Body of pancreas (tissue), 4 donors: Measurements from ENCODE around the gene MIGA2. TPM values are rescaled to one million over a fixed set of nuclear protein-coding genes. Genes with fewer than 3 reads are reported as not detected.
"Not testable (repeated sequence)": the region's sequence is repeated elsewhere in the genome, so short reads cannot be mapped to it uniquely, and the experiment has no call there.

Source experiments
- ATAC-seq: fragments of 150-250 bp; one replicate; pipeline ENCODE4 v1.9.1; 2016
- DNase-seq, 4 donors: peaks; one replicate each; pipeline ENCODE4 v3.0.0-alpha.2; 2019
- H3K27ac ChIP-seq, 4 donors: fragments of 200-600 bp; sonication (generic); 1 replicate in 3 of 4; 2 replicates in 1 of 4; pipeline versions ENCODE4 v1.5.1 to v1.6.1; 2016 to 2019; ENCODE audit warnings: mild to moderate bottlenecking in 1 of 4, mixed read lengths in 1 of 4, moderate library complexity in 1 of 4
- H3K27me3 ChIP-seq, 2 donors: fragments of 200-600 bp; sonication (generic); one replicate each; pipeline ENCODE4 v1.6.0; 2016; ENCODE audit warnings: mild to moderate bottlenecking in 1 of 2
- H3K36me3 ChIP-seq, 2 donors: fragments of 200-600 bp; sonication (generic); replicated peaks in 1 of 2; 2 replicates each; pipeline ENCODE4 v1.5.1; 2016; ENCODE audit warnings: low read depth in 2 of 2; ENCODE audit not compliant: insufficient read depth in 1 of 2
- H3K4me1 ChIP-seq: fragments of 200-600 bp; sonication (generic); one replicate; pipeline ENCODE4 v1.6.0; 2016
- H3K4me3 ChIP-seq, 2 donors: fragments of 200-600 bp; sonication (generic); 1 replicate in 1 of 2; 2 replicates in 1 of 2; pipeline ENCODE4 v1.5.1; 2016 to 2019
- H3K9me3 ChIP-seq, 3 donors: fragments of 200-600 bp; sonication (generic); 1 replicate in 2 of 3; 2 replicates in 1 of 3; pipeline ENCODE4 v1.5.1; 2016
- CTCF ChIP-seq, 7 experiments: fragments of 450-650 bp in 4 of 7; fragments of 200-600 bp in 3 of 7; sonication (generic) in 3 of 7; IDR thresholded peaks; one replicate each; pipeline ENCODE4 v1.5.1; 2016 to 2019; ENCODE audit warnings: antibody characterized with exemption in 7 of 7
- POLR2A ChIP-seq, 3 donors: fragments of 450-650 bp; IDR thresholded peaks; one replicate each; pipeline ENCODE4 v1.6.1; 2016; ENCODE audit warnings: antibody characterized with exemption in 3 of 3, mild to moderate bottlenecking in 2 of 3
- WGBS, 2 donors: methylation state at CpG; one replicate each; pipeline ENCODE4 v1.1.5; 2017; 5-methylcytosine and 5-hydroxymethylcytosine counted together
- intact Hi-C: fragments of 100-400 bp; cut with DNase I; formaldehyde crosslinking; loops from one replicate; pipeline ENCODE4 v1.15.1; 2023
- total RNA-seq, 2 donors: library from RNA; depleted of rRNA; stranded (reverse); fragments of >200 nt; gene quantifications; one replicate each; pipeline ENCODE4 v1.1.0, GENCODE V29; 2016

MIGA2 gene
- total RNA-seq, 2 donors from 2014 or later: 11.9 to 36.6 TPM

DNA sequence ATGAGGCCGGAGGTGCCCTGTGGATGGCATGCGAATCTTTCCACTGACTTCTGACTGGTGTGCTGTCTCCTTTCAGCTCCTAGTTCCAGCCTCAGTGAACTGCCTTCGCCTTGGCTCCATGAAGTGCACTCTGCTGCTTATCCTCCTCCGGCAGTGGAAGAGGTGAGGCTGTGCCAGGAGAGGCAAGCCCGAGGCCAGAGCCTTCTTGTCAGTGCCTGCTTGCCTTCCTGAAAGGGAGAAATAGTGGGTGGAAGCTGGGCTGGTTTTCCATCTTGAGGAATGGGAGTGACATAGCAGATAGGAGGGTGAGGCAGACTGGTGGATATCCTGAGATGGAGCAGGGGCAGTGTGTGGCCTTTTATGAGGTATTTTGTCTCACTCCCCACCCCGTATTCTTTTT, 38.0 kb upstream of the MIGA2 start:
- no peaks in the 10 kb centered on the region for H3K27me3 ChIP-seq
- no peak for TF ChIP-seq CTCF (IDR thresholded peaks at IDR 0.05)
- no peak for TF ChIP-seq POLR2A (IDR thresholded peaks at IDR 0.05)
- no peaks in the 10 kb centered on the region for H3K9me3 ChIP-seq
- H3K4me3 ChIP-seq: no peak overlapping the region
- H3K27ac ChIP-seq: no peak overlapping the region
- peaks cover 0 to 52% of the 10 kb centered on the region in 2 donors for H3K36me3 ChIP-seq
- no peaks in the 10 kb centered on the region for H3K4me1 ChIP-seq
- intact Hi-C loops: no loop called here
- 86 to 92% methylated on average over 3 to 6 of the region's 6 CpGs for WGBS, 2 donors
- DNase-seq: no peak
- no peak for ATAC-seq

DNA sequence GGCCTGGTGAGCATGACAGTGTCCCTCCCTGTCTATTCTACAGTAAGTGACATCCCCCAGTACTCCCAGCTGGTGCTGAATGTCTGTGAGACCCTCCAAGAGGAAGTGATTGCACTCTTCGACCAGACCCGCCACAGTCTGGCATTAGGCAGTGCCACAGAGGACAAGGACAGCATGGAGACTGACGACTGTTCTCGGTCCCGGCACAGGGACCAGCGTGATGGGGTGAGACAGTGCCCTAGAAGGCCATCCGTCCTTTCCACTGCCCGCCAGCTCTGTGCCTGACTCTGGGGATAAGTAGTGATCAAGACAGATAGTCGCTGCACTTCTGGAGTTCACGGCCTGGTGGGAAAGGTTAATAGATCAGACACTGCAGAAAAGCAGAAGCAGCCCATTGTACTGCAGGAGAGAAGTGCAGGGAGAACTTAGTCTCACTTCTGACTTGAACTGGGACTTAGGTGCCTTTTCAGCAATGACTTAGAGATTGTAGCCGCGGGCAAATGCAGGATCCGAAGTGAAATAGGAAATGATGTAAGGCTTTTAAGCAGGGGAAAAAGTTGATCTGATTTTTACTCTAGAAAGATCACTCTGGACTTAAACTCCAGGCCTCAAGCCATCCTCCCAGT, 36.7 kb upstream of the MIGA2 start:
- intact Hi-C loops: no loop called here
- ATAC-seq: no peak
- Histone ChIP-seq H3K4me1 (peaks cover 4% of the 10 kb centered on the region), H3K4me3 (no peak overlapping the region), H3K27me3 (no peaks in the 10 kb centered on the region), H3K36me3 (peaks cover 0 to 48% of the 10 kb centered on the region in 2 donors), H3K27ac (no peak overlapping the region), H3K9me3 (no peaks in the 10 kb centered on the region)
- WGBS, 2 donors: 82 to 92% methylated on average over 6 to 13 of the region's 13 CpGs
- no peak for DNase-seq
- TF ChIP-seq CTCF (IDR thresholded peaks at IDR 0.05) (no peak), POLR2A (IDR thresholded peaks at IDR 0.05) (no peak)

DNA sequence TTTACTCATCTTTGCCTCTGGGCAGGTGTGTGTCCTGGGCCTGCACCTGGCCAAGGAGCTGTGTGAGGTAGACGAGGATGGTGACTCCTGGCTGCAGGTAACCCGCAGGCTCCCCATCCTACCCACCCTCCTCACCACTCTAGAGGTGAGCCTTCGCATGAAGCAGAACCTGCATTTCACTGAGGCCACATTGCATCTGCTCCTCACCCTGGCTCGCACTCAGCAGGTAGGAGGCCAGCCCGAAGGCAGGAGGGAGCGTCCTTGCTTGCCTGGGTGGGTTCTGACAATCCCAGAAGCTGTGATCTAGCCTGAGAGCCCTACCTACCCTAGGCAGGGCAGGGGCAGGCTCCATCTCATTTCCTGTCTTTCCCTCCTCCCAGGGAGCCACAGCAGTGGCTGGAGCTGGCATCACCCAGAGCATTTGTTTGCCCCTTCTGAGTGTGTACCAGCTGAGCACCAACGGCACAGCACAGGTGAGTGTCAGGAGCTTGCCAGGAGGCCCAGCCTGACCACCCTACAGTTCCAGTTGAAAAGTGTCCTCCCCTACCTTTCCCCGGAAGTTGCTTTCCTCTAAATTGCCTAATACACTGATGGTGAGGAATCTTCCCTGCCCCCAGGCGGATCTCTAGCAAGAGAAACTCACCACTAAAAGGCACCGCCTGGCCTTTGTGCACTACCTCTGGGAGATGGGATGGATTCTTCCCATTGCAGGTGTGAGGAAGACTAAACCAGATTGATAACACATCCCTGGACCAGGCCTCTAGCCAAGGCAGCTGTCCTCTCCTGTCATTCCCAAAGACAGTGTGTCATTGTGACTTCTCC, 34.7 kb upstream of the MIGA2 start:
- ATAC-seq: no peak
- H3K36me3 ChIP-seq: peaks cover 0 to 42% of the 10 kb centered on the region in 2 donors

GRCh38 chr9:129002992-129003391, 33.4 kb upstream of the MIGA2 start:
- Histone ChIP-seq H3K4me3 (no peak overlapping the region), H3K27ac (no peak overlapping the region), H3K9me3 (no peaks in the 10 kb centered on the region), H3K4me1 (peaks cover 7% of the 10 kb centered on the region), H3K27me3 (no peaks in the 10 kb centered on the region), H3K36me3 (peaks cover 0 to 34% of the 10 kb centered on the region in 2 donors)
- DNase-seq: no peak
- no peak for ATAC-seq
- WGBS, 2 donors: 95 to 97% methylated on average over 5 to 9 of the region's 9 CpGs
- TF ChIP-seq CTCF (IDR thresholded peaks at IDR 0.05) (no peak), POLR2A (IDR thresholded peaks at IDR 0.05) (no peak)
- intact Hi-C loops: no loop called here

More for the DNA sequence above, 34.7 kb upstream of the MIGA2 start:
- DNase-seq: no peak
- TF ChIP-seq POLR2A (IDR thresholded peaks at IDR 0.05) (peak in 1 of 3 donors; percentile 6), CTCF (IDR thresholded peaks at IDR 0.05) (no peak)
- peaks cover 4% of the 10 kb centered on the region for H3K4me1 ChIP-seq
- intact Hi-C loops: no loop called here
- H3K27ac ChIP-seq: no peak overlapping the region
- no peak overlapping the region for H3K4me3 ChIP-seq
- no peaks in the 10 kb centered on the region for H3K27me3 ChIP-seq
- H3K9me3 ChIP-seq: no peaks in the 10 kb centered on the region
- WGBS, 2 donors: 93 to 95% methylated on average over 4 to 10 of the region's 10 CpGs

GRCh38 chr9:129004173-129004572, 32.3 kb upstream of the MIGA2 start:
- H3K9me3 ChIP-seq, H3K4me3 ChIP-seq, H3K27ac ChIP-seq, H3K4me1 ChIP-seq, H3K27me3 ChIP-seq, intact Hi-C loops: not testable (repeated sequence)
- peaks cover 0 to 27% of the 10 kb centered on the region in 2 donors for H3K36me3 ChIP-seq
- DNase-seq (peak in 3 of 4 donors; percentile 48 to 61 (median 53)), ATAC-seq (peak; percentile 26)
- WGBS, 2 donors: 57 to 63% methylated on average over 6 of the region's 6 CpGs
